Thoracic aorta (tissue), 2 donors: ENCODE results near the gene SDK1. TPM values are rescaled to one million over a fixed set of nuclear protein-coding genes. Genes with fewer than 3 reads are reported as not detected.

ENCODE experiments used
- ATAC-seq: fragments of 150-250 bp; one replicate; pipeline ENCODE4 v1.8.0; 2017; ENCODE audit warnings: low read depth; ENCODE audit not compliant: insufficient number of reproducible peaks, low FRiP score
- DNase-seq: peaks from one replicate; pipeline ENCODE4 v3.0.0-alpha.2; 2020; ENCODE audit warnings: low spot score
- H3K27ac ChIP-seq, 2 donors: fragments of 200-600 bp; sonication (generic); 1 replicate in 1 of 2; 2 replicates in 1 of 2; pipeline ENCODE4 v1.5.1; 2016; ENCODE audit warnings: mild to moderate bottlenecking in 2 of 2, moderate library complexity in 2 of 2
- H3K27me3 ChIP-seq: fragments of 200-600 bp; sonication (generic); replicated peaks from 2 replicates; pipeline ENCODE4 v1.6.0; 2016; ENCODE audit warnings: mild to moderate bottlenecking; ENCODE audit not compliant: insufficient read depth
- H3K36me3 ChIP-seq: fragments of 200-600 bp; sonication (generic); one replicate; pipeline ENCODE4 v1.5.1; 2016
- H3K4me1 ChIP-seq, 2 donors: fragments of 200-600 bp; sonication (generic); 1 replicate in 1 of 2; 2 replicates in 1 of 2; pipeline versions ENCODE4 v1.5.1 to v1.6.0; 2016; ENCODE audit warnings: low read depth in 2 of 2, mild to moderate bottlenecking in 1 of 2; ENCODE audit not compliant: control insufficient read depth in 1 of 2
- H3K4me3 ChIP-seq: fragments of 200-600 bp; sonication (generic); 2 replicates; pipeline ENCODE4 v1.5.1; 2016; ENCODE audit warnings: mild to moderate bottlenecking
- H3K9me3 ChIP-seq: fragments of 200-600 bp; sonication (generic); 2 replicates; pipeline ENCODE4 v1.5.1; 2016
- total RNA-seq, 2 donors: library from RNA; depleted of rRNA; stranded (reverse); fragments of >200 nt; gene quantifications; one replicate each; pipeline versions ENCODE4 v1.1.0 to v1.2.3, GENCODE V29; 2016
- TF ChIP-seq, protein P1 (sequence below): fragments of 200-600 bp; sonication (generic); IDR thresholded peaks from one replicate; pipeline ENCODE4 v1.5.1; 2019; ENCODE audit warnings: antibody characterized with exemption

SDK1 gene
- total RNA-seq, 2 donors from 2014 or later: 27.5 to 29.2 TPM

DNA sequence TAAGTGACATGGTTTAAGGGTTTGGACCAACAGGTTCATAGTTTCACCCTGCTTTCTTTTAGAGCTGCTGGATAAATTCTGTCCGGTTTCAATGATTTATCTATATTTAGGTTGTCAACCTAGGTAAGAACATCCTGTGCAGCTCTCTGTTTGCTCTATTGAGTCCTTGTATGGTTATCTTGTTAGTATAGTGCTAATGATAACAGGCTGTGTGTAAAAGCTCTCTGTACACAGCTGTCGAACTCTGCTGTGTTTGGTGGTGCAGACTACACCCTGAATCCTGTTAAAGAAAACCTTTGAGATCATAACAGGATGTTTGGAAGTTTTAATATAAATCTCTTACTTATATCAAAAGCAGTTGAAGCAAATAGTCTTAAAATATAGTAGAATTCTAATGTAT lies 219.2 kb downstream of the SDK1 start:
- H3K27me3 ChIP-seq: no peaks in the 10 kb centered on the region
- DNase-seq: no peak
- H3K27ac ChIP-seq: no peak overlapping the region
- TF ChIP-seq, protein P1, sequence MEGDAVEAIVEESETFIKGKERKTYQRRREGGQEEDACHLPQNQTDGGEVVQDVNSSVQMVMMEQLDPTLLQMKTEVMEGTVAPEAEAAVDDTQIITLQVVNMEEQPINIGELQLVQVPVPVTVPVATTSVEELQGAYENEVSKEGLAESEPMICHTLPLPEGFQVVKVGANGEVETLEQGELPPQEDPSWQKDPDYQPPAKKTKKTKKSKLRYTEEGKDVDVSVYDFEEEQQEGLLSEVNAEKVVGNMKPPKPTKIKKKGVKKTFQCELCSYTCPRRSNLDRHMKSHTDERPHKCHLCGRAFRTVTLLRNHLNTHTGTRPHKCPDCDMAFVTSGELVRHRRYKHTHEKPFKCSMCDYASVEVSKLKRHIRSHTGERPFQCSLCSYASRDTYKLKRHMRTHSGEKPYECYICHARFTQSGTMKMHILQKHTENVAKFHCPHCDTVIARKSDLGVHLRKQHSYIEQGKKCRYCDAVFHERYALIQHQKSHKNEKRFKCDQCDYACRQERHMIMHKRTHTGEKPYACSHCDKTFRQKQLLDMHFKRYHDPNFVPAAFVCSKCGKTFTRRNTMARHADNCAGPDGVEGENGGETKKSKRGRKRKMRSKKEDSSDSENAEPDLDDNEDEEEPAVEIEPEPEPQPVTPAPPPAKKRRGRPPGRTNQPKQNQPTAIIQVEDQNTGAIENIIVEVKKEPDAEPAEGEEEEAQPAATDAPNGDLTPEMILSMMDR: no peak
- H3K9me3 ChIP-seq: no peaks in the 10 kb centered on the region
- no peak for ATAC-seq
- peaks cover 0 to 6% of the 10 kb centered on the region in 2 donors for H3K4me1 ChIP-seq
- H3K4me3 ChIP-seq: no peak overlapping the region
- no peaks in the 10 kb centered on the region for H3K36me3 ChIP-seq

GRCh38 chr7:3527496-3528124 lies 226.6 kb downstream of the SDK1 start:
- no peaks in the 10 kb centered on the region for H3K27me3 ChIP-seq
- no peak overlapping the region for H3K4me3 ChIP-seq
- H3K27ac ChIP-seq: no peak overlapping the region
- no peaks in the 10 kb centered on the region for H3K9me3 ChIP-seq
- H3K4me1 ChIP-seq: peaks cover 0 to 12% of the 10 kb centered on the region in 2 donors
- TF ChIP-seq, protein P1: no peak
- DNase-seq (no peak), ATAC-seq (no peak)
- no peaks in the 10 kb centered on the region for H3K36me3 ChIP-seq

DNA sequence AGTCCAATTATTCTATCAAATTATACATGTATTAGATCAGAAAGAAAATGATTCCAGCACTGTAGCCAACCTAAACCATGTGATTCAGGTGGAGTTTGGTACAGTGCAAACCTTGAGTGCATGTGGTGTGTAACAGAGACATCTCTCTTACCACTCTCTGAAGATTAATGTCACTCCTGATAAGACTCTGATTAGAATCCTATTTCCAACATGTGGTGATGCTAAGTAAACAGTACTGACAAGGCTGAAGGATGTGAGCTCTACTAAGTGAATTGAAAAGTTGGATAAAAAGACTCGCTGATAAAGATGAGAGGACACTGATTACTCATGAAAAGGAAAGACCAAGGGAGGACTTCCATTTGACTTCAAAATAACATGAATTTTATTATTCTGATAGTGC lies 232.0 kb downstream of the SDK1 start:
- Histone ChIP-seq H3K36me3 (no peaks in the 10 kb centered on the region), H3K27ac (no peak overlapping the region), H3K27me3 (no peaks in the 10 kb centered on the region), H3K4me3 (no peak overlapping the region), H3K9me3 (no peaks in the 10 kb centered on the region), H3K4me1 (no peaks in the 10 kb centered on the region)
- DNase-seq (no peak), ATAC-seq (no peak)
- TF ChIP-seq, protein P1: no peak

- no peaks in the 10 kb centered on the region for H3K36me3 ChIP-seq
- H3K9me3 ChIP-seq: no peaks in the 10 kb centered on the region
- ATAC-seq (no peak), DNase-seq (no peak)
- H3K4me1 ChIP-seq: peaks cover 4 to 5% of the 10 kb centered on the region in 2 donors
- H3K27ac ChIP-seq: no peak overlapping the region
- no peaks in the 10 kb centered on the region for H3K27me3 ChIP-seq
- no peak overlapping the region for H3K4me3 ChIP-seq
- TF ChIP-seq, protein P1: no peak
These were observed 236.3 kb downstream of the SDK1 start for GRCh38 chr7:3537210-3537875.

DNA sequence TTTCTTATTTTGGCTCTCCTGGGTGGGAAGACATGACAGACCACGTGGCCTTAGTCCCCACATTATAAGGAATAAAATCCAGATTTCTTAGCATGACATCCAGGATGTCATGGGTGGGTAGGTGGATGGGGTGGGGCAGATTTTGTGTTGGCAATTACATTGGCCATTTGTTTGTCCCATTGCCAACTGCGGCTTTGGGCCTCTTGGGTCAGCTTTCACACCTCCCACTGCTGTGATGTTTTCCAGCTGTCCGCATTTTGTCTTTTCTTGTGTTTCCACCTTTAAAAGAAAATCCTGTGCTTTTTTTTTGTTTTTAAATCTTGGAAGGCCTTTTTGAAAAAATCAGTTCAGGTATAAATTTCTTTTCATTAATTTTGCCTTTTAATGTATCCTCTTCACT lies 237.0 kb downstream of the SDK1 start:
- ATAC-seq: no peak
- no peaks in the 10 kb centered on the region for H3K36me3 ChIP-seq
- H3K27me3 ChIP-seq: no peaks in the 10 kb centered on the region
- H3K4me1 ChIP-seq: peaks cover 4 to 5% of the 10 kb centered on the region in 2 donors
- TF ChIP-seq, protein P1: no peak
- H3K9me3 ChIP-seq: no peaks in the 10 kb centered on the region
- no peak overlapping the region for H3K27ac ChIP-seq
- no peak overlapping the region for H3K4me3 ChIP-seq
- no peak for DNase-seq
